ENCODE results near the gene MOB3A.

MOB3A gene

DNA sequence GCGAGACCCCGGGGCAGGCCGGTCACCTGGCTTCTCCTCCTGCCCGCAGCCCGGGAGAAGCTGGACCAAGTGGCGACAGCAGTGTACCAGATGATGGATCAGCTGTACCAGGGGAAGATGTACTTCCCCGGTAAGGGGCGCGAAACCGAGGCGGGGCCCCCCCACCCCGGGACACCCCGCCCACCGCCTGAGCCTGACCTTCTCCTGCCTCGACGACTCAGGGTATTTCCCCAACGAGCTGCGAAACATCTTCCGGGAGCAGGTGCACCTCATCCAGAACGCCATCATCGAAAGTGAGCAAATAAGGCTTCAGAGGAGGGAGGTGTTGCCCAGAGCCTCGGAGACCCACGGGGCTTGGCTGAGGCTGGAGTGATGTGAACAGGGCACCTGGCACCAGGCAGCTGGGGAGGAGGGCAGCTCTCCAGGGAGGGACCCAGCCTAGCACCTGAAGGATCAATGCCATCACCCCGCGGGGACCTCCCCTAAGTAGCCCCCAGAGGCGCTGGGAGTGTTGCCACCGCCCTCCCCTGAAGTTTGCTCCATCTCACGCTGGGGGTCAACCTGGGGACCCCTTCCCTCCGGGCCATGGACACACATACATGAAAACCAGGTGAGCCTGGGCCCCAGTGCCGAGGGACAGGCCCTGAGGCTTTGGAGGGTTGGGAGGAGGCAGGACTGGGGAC is 1.2 kb upstream of the MOB3A start (continued):
- TF ChIP-seq PRDM10 (tag by site-specific recombination; IDR thresholded peaks at IDR 0.05) (no peak), ZNF621 (tag by site-specific recombination; IDR thresholded peaks at IDR 0.05) (no peak), WT1 (tag by site-specific recombination; IDR thresholded peaks at IDR 0.05) (no peak), GLIS1 (tag by site-specific recombination; IDR thresholded peaks at IDR 0.05) (peak; percentile 67), ZNF157 (tag by site-specific recombination; IDR thresholded peaks at IDR 0.05) (no peak), ZNF560 (tag by site-specific recombination; IDR thresholded peaks at IDR 0.05; ENCODE audit: borderline replicate concordance) (no peak), HIC1 (tag by site-specific recombination; IDR thresholded peaks at IDR 0.05) (no peak), ZNF426 (tag by site-specific recombination; IDR thresholded peaks at IDR 0.05) (no peak), GLI4 (tag by site-specific recombination; IDR thresholded peaks at IDR 0.05) (no peak), ZNF658 (tag by site-specific recombination; IDR thresholded peaks at IDR 0.05) (no peak), OSR2 (tag by site-specific recombination; IDR thresholded peaks at IDR 0.05) (no peak), ZNF561 (tag by site-specific recombination; IDR thresholded peaks at IDR 0.05; ENCODE audit: borderline replicate concordance) (no peak), ZNF394 (tag by site-specific recombination; IDR thresholded peaks at IDR 0.05; ENCODE audit: borderline replicate concordance) (peak; percentile 85; the same call in 1 of the 2 replicates), MEIS1 (CRISPR knock-in tag; IDR thresholded peaks at IDR 0.05; ENCODE audit: borderline replicate concordance) (no peak), GLIS2 (tag by site-specific recombination; IDR thresholded peaks at IDR 0.05) (peak; percentile 65)
- TF ChIP-seq, protein P1, sequence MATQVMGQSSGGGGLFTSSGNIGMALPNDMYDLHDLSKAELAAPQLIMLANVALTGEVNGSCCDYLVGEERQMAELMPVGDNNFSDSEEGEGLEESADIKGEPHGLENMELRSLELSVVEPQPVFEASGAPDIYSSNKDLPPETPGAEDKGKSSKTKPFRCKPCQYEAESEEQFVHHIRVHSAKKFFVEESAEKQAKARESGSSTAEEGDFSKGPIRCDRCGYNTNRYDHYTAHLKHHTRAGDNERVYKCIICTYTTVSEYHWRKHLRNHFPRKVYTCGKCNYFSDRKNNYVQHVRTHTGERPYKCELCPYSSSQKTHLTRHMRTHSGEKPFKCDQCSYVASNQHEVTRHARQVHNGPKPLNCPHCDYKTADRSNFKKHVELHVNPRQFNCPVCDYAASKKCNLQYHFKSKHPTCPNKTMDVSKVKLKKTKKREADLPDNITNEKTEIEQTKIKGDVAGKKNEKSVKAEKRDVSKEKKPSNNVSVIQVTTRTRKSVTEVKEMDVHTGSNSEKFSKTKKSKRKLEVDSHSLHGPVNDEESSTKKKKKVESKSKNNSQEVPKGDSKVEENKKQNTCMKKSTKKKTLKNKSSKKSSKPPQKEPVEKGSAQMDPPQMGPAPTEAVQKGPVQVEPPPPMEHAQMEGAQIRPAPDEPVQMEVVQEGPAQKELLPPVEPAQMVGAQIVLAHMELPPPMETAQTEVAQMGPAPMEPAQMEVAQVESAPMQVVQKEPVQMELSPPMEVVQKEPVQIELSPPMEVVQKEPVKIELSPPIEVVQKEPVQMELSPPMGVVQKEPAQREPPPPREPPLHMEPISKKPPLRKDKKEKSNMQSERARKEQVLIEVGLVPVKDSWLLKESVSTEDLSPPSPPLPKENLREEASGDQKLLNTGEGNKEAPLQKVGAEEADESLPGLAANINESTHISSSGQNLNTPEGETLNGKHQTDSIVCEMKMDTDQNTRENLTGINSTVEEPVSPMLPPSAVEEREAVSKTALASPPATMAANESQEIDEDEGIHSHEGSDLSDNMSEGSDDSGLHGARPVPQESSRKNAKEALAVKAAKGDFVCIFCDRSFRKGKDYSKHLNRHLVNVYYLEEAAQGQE (tag by site-specific recombination; IDR thresholded peaks at IDR 0.05) = no peak
- TF ChIP-seq, protein P2, sequence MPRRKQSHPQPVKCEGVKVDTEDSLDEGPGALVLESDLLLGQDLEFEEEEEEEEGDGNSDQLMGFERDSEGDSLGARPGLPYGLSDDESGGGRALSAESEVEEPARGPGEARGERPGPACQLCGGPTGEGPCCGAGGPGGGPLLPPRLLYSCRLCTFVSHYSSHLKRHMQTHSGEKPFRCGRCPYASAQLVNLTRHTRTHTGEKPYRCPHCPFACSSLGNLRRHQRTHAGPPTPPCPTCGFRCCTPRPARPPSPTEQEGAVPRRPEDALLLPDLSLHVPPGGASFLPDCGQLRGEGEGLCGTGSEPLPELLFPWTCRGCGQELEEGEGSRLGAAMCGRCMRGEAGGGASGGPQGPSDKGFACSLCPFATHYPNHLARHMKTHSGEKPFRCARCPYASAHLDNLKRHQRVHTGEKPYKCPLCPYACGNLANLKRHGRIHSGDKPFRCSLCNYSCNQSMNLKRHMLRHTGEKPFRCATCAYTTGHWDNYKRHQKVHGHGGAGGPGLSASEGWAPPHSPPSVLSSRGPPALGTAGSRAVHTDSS (tag by site-specific recombination; IDR thresholded peaks at IDR 0.05) = no peak

All from HEK293 (cell line).